GM12872 (cell line): ENCODE results near the gene TMTC1.

Source experiments
- CTCF ChIP-seq: IDR thresholded peaks from 3 replicates; pipeline ENCODE4 v1.5.1; 2011; ENCODE audit warnings: low read depth, mild to moderate bottlenecking, low read length, moderate library complexity; ENCODE audit not compliant: insufficient read depth

The TMTC1 gene

GRCh38 chr12:29610473-29611170 is 173.1 kb downstream of the TMTC1 start:
- TF ChIP-seq CTCF = no peak

- no peak for TF ChIP-seq CTCF
Measured at GRCh38 chr12:29609431-29610215, 174.1 kb downstream of the TMTC1 start.

GRCh38 chr12:29608581-29608980 is 175.2 kb downstream of the TMTC1 start:
- no peak for TF ChIP-seq CTCF

- TF ChIP-seq CTCF = no peak
Measured at GRCh38 chr12:29599381-29599780, 184.4 kb downstream of the TMTC1 start.

GRCh38 chr12:29595071-29595755 is 188.5 kb downstream of the TMTC1 start:
- no peak for TF ChIP-seq CTCF

GRCh38 chr12:29593001-29593400 is 190.7 kb downstream of the TMTC1 start:
- no peak for TF ChIP-seq CTCF
